K562 (cell line): ENCODE measurements around the gene ARFRP1. TPM values are rescaled to one million over a fixed set of nuclear protein-coding genes. Genes with fewer than 3 reads are reported as not detected.

Experiments used
- ARHGAP35 ChIP-seq: fragments of 450-650 bp; IDR thresholded peaks from 2 replicates; pipeline ENCODE4 v1.6.1; 2018; ENCODE audit not compliant: partially characterized antibody
- FIP1L1 ChIP-seq: fragments of 200-400 bp; formaldehyde crosslinking; IDR thresholded peaks from 2 replicates; pipeline ENCODE4 v1.6.1; 2018; ENCODE audit warnings: mild to moderate bottlenecking, low read depth, low read length; ENCODE audit not compliant: poor library complexity, severe bottlenecking
- HNRNPH1 ChIP-seq: fragments of 200-400 bp; formaldehyde crosslinking; optimal IDR thresholded peaks from 2 replicates; pipeline ENCODE3; 2017; ENCODE audit warnings: low read depth, mild to moderate bottlenecking, low read length, moderate library complexity
- ILF3 ChIP-seq: fragments of 450-650 bp; IDR thresholded peaks from 2 replicates; pipeline ENCODE4 v1.6.1; 2018; ENCODE audit warnings: antibody characterized with exemption, mild to moderate bottlenecking, moderate library complexity, borderline replicate concordance
- KAT8 ChIP-seq: fragments of 450-650 bp; IDR thresholded peaks from 2 replicates; pipeline ENCODE4 v1.6.1; 2016; ENCODE audit warnings: low read depth, mild to moderate bottlenecking
- KDM2B ChIP-seq: fragments of 250-450 bp; sonication (Bioruptor Pico); IDR thresholded peaks from 2 replicates; pipeline ENCODE4 v1.8.0; 2021; ENCODE audit warnings: mild to moderate bottlenecking, moderate library complexity
- NFRKB ChIP-seq: fragments of 450-650 bp; IDR thresholded peaks from 2 replicates; pipeline ENCODE4 v1.6.1; 2016; ENCODE audit warnings: low read depth
- POLR2B ChIP-seq: fragments of 450-650 bp; IDR thresholded peaks from 2 replicates; pipeline ENCODE4 v1.6.1; 2018; ENCODE audit warnings: low read depth; ENCODE audit not compliant: partially characterized antibody
- RAD21 ChIP-seq, 2 experiments: fragments of 250-450 bp in 1 of 2; fragments of 450-650 bp in 1 of 2; sonication (Bioruptor Pico) in 1 of 2; formaldehyde crosslinking in 1 of 2; IDR thresholded peaks in 1 of 2; conservative IDR thresholded peaks in 1 of 2; 2 replicates each; pipeline versions ENCODE4 v1.4.0 to v1.8.0; 2020 to 2022; ENCODE audit warnings: mild to moderate bottlenecking in 2 of 2, moderate library complexity in 1 of 2
- ZFP36 ChIP-seq: fragments of 150-350 bp; IDR thresholded peaks from 2 replicates; pipeline ENCODE4 v1.6.1; 2018; ENCODE audit warnings: low read length, low read depth; ENCODE audit not compliant: partially characterized antibody
- ZNF212 ChIP-seq: fragments of 450-650 bp; formaldehyde crosslinking; IDR thresholded peaks from 2 replicates; pipeline ENCODE4 v1.4.0; 2020; ENCODE audit warnings: mild to moderate bottlenecking
- ZNF431 ChIP-seq: sonication (generic); formaldehyde crosslinking; IDR thresholded peaks from 2 replicates; pipeline ENCODE4 v1.8.0; 2022; ENCODE audit warnings: mild to moderate bottlenecking, missing genetic modification reagents
- ZNF57 ChIP-seq: fragments of 450-650 bp; formaldehyde crosslinking; IDR thresholded peaks from 2 replicates; pipeline ENCODE4 v1.4.0; 2020; ENCODE audit warnings: mild to moderate bottlenecking, moderate library complexity
- ZNF764 ChIP-seq: fragments of 250-450 bp; sonication (Bioruptor Pico); IDR thresholded peaks from 2 replicates; pipeline ENCODE4 v1.4.0; 2020; ENCODE audit warnings: low read depth, mild to moderate bottlenecking, moderate library complexity
- polyA plus RNA-seq, 8 experiments: library from polyadenylated mRNA; depleted of rRNA in 4 of 8; stranded (reverse) in 5 of 8; unstranded in 3 of 8; fragments of >200 nt; fragmentation: Nextera tagmentation in 2 of 8; fragmentation: Illumina TruSeq in 1 of 8; extraction: Ambion mirVana in 2 of 8; extraction: Trizol in 1 of 8; gene quantifications; 2 replicates each; pipeline versions ENCODE4 v1.2.1 to v1.2.3, GENCODE V29; 2011 to 2014; ENCODE audit warnings: inconsistent platforms in 1 of 8, missing spikeins in 1 of 8
- total RNA-seq, 7 experiments: library from RNA; depleted of rRNA in 6 of 7; stranded (reverse); fragments of >200 nt in 6 of 7; fragmentation: Illumina TruSeq in 2 of 7; extraction: Trizol in 2 of 7; gene quantifications; 2 replicates each; pipeline versions ENCODE4 v1.2.1 to v1.2.3, GENCODE V29; 2011 to 2021; ENCODE audit warnings: low replicate concordance in 1 of 7
- TF ChIP-seq, protein P1 (sequence below): fragments of 450-650 bp; IDR thresholded peaks from 2 replicates; pipeline ENCODE4 v1.6.1; 2018; ENCODE audit warnings: mild to moderate bottlenecking, low read depth; ENCODE audit not compliant: partially characterized antibody
- TF ChIP-seq, protein P2 (sequence below), 2 experiments: fragments of 450-650 bp; IDR thresholded peaks; 2 replicates each; pipeline ENCODE4 v1.6.1; 2018; ENCODE audit warnings: mild to moderate bottlenecking in 2 of 2, low read depth in 1 of 2; ENCODE audit not compliant: partially characterized antibody in 2 of 2

The ARFRP1 gene
- total and polyA plus RNA-seq, 9 of the 15 experiments (the other 6 are each of a cell fraction or from before 2014, with no cell fraction given), result 2.2 to 78.9 (median 37.3) TPM

DNA sequence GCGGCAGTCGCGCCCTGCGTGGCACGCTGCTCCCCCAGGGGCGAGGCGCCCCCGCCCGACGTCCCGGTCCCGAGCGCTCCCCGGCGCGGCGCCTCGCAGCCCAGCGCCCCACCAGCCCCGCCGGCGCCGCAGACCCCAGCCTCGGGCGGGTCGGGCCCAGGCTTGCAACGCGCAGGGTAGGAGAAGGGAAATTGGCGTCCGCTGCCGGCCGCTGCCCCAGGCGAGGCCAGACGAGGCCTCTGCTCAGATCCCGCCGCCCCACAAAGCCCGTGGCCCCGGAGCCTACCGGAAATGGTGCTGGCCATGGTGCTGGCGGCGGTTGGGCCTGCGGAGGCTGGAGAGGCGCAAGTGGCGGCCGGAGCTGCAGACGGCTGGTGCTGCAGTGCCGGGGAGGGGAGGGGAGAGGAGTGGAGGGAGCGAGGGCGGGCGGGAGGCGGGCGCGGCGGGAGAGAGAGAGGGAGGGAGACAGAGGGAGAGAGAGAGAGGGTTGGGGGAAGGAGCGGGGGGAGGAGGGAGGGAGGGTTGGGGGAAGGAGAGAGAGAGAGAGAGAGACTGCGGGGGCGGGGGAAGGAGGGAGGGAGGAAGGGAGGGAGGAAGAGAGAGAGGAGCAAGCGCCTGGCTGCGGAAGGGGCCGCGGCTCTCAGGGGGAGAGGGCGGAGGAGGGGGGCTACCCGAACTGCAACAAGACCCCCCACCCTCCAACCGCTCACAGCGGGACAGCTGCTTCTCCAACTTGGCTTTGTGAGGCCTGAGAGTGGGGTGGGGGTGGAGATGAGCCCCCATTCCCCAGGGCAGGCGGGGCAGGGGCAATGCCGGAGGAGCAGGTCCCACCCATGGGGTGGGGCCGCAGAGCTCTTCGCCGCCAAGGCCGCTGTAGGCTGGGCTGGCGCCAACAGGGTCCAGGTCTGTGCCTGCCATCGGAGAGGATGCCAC is 54.5 kb downstream of the ARFRP1 start, which contains the start of gene STMN3 (continued):
- TF ChIP-seq, protein P1, sequence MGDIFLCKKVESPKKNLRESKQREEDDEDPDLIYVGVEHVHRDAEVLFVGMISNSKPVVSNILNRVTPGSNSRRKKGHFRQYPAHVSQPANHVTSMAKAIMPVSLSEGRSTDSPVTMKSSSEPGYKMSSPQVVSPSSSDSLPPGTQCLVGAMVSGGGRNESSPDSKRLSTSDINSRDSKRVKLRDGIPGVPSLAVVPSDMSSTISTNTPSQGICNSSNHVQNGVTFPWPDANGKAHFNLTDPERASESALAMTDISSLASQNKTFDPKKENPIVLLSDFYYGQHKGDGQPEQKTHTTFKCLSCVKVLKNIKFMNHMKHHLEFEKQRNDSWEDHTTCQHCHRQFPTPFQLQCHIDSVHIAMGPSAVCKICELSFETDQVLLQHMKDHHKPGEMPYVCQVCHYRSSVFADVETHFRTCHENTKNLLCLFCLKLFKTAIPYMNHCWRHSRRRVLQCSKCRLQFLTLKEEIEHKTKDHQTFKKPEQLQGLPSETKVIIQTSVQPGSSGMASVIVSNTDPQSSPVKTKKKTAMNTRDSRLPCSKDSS, result no peak
- no peak for TF ChIP-seq ZNF57 (CRISPR knock-in tag)
- TF ChIP-seq, protein P2, sequence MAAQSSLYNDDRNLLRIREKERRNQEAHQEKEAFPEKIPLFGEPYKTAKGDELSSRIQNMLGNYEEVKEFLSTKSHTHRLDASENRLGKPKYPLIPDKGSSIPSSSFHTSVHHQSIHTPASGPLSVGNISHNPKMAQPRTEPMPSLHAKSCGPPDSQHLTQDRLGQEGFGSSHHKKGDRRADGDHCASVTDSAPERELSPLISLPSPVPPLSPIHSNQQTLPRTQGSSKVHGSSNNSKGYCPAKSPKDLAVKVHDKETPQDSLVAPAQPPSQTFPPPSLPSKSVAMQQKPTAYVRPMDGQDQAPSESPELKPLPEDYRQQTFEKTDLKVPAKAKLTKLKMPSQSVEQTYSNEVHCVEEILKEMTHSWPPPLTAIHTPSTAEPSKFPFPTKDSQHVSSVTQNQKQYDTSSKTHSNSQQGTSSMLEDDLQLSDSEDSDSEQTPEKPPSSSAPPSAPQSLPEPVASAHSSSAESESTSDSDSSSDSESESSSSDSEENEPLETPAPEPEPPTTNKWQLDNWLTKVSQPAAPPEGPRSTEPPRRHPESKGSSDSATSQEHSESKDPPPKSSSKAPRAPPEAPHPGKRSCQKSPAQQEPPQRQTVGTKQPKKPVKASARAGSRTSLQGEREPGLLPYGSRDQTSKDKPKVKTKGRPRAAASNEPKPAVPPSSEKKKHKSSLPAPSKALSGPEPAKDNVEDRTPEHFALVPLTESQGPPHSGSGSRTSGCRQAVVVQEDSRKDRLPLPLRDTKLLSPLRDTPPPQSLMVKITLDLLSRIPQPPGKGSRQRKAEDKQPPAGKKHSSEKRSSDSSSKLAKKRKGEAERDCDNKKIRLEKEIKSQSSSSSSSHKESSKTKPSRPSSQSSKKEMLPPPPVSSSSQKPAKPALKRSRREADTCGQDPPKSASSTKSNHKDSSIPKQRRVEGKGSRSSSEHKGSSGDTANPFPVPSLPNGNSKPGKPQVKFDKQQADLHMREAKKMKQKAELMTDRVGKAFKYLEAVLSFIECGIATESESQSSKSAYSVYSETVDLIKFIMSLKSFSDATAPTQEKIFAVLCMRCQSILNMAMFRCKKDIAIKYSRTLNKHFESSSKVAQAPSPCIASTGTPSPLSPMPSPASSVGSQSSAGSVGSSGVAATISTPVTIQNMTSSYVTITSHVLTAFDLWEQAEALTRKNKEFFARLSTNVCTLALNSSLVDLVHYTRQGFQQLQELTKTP (IDR thresholded peaks at IDR 0.05; ENCODE audit: low read depth in 1 of 2, partially characterized antibody in 2 of 2), result peak in 1 of 2 experiments; percentile 93
- no peak for TF ChIP-seq POLR2B
- TF ChIP-seq ZFP36, result no peak
- TF ChIP-seq KAT8, result no peak
- TF ChIP-seq ZNF431, result no peak
- TF ChIP-seq FIP1L1, result peak; percentile 78
- TF ChIP-seq RAD21 (CRISPR knock-in tag; conservative IDR thresholded peaks at IDR 0.05 in 1 of 2, IDR thresholded peaks at IDR 0.05 in 1 of 2), result no peak
- TF ChIP-seq ARHGAP35, result no peak
- TF ChIP-seq NFRKB, result no peak
- TF ChIP-seq ZNF764 (CRISPR knock-in tag), result no peak
- no peak for TF ChIP-seq HNRNPH1
- no peak for TF ChIP-seq ILF3
- no peak for TF ChIP-seq KDM2B (CRISPR knock-in tag)
- no peak for TF ChIP-seq ZNF212 (CRISPR knock-in tag)
